MM.1S (cell line): Measurements from ENCODE around the gene GALNT15.

ENCODE experiments used
- CTCF ChIP-seq: fragments of 300-600 bp; sonication (generic); IDR thresholded peaks from 2 replicates; pipeline ENCODE4 v1.5.1; 2016; ENCODE audit warnings: antibody characterized with exemption, low read length, mixed read lengths
- EZH2 ChIP-seq: fragments of 300-600 bp; sonication (generic); optimal IDR thresholded peaks from 2 replicates; pipeline ENCODE3; 2017; ENCODE audit warnings: low read depth, mild to moderate bottlenecking, antibody characterized with exemption, low read length, mixed read lengths

- no peak for TF ChIP-seq EZH2
- TF ChIP-seq CTCF, result no peak
These were observed 66.7 kb downstream of the GALNT15 start for GRCh38 chr3:16241225-16241624.
